HUES6 (cell line): ENCODE data around the gene LRRC73.
"Not testable (repeated sequence)": the region's sequence is repeated elsewhere in the genome, so short reads cannot be mapped to it uniquely, and the experiment has no call there.

Experiments used
- H3K27ac ChIP-seq: 2 replicates; pipeline ENCODE4 v1.7.0; 2013; ENCODE audit warnings: low read depth, mild to moderate bottlenecking, low read length, inconsistent platforms
- H3K27me3 ChIP-seq: 2 replicates; pipeline ENCODE4 v1.6.1; 2013; ENCODE audit warnings: low read length; ENCODE audit not compliant: control insufficient read depth, insufficient read depth
- H3K36me3 ChIP-seq: 2 replicates; pipeline ENCODE4 v1.6.1; 2013; ENCODE audit warnings: low read length; ENCODE audit not compliant: control insufficient read depth, insufficient read depth
- H3K4me1 ChIP-seq: 2 replicates; pipeline ENCODE4 v1.6.1; 2013; ENCODE audit warnings: low read length; ENCODE audit not compliant: control insufficient read depth, insufficient read depth
- H3K4me3 ChIP-seq: 2 replicates; pipeline ENCODE4 v1.5.1; 2013; ENCODE audit warnings: low read depth, low read length
- H3K9ac ChIP-seq: one replicate; pipeline ENCODE4 v1.6.1; 2013; ENCODE audit warnings: mild to moderate bottlenecking, low read length
- H3K9me3 ChIP-seq: 2 replicates; pipeline ENCODE4 v1.6.1; 2013; ENCODE audit warnings: low read depth, low read length; ENCODE audit not compliant: control insufficient read depth, insufficient read depth

Gene LRRC73

GRCh38 chr6:43471399-43471798, 38.7 kb downstream of the LRRC73 start:
- H3K36me3 ChIP-seq = no peaks in the 10 kb centered on the region

GRCh38 chr6:43469947-43470346, 40.2 kb downstream of the LRRC73 start:
- peaks cover 19% of the 10 kb centered on the region for H3K4me1 ChIP-seq

More at GRCh38 chr6:43471399-43471798, 38.7 kb downstream of the LRRC73 start:
- peaks cover 19% of the 10 kb centered on the region for H3K4me1 ChIP-seq
- no peak overlapping the region for H3K9ac ChIP-seq
- H3K9me3 ChIP-seq = no peaks in the 10 kb centered on the region
- H3K27ac ChIP-seq = no peak overlapping the region
- no peaks in the 10 kb centered on the region for H3K27me3 ChIP-seq
- H3K4me3 ChIP-seq = no peak overlapping the region

GRCh38 chr6:43468748-43469681, 41.1 kb downstream of the LRRC73 start:
- Histone ChIP-seq H3K27me3 (no peaks in the 10 kb centered on the region), H3K4me3 (no peak overlapping the region; the same call in 1 of the 2 replicates), H3K4me1 (peaks cover 19% of the 10 kb centered on the region), H3K9ac (peak overlapping the region; percentile 7), H3K9me3 (no peaks in the 10 kb centered on the region), H3K36me3 (no peaks in the 10 kb centered on the region), H3K27ac (no peak overlapping the region)

More at GRCh38 chr6:43469947-43470346, 40.2 kb downstream of the LRRC73 start:
- Histone ChIP-seq H3K27me3 (no peaks in the 10 kb centered on the region), H3K9me3 (no peaks in the 10 kb centered on the region), H3K27ac (no peak overlapping the region), H3K36me3 (no peaks in the 10 kb centered on the region), H3K9ac (no peak overlapping the region), H3K4me3 (no peak overlapping the region)

GRCh38 chr6:43468240-43468639, 41.9 kb downstream of the LRRC73 start:
- Histone ChIP-seq H3K4me3 (no peak overlapping the region), H3K27ac (no peak overlapping the region), H3K9me3 (no peaks in the 10 kb centered on the region), H3K27me3 (no peaks in the 10 kb centered on the region), H3K4me1 (peaks cover 19% of the 10 kb centered on the region), H3K9ac (no peak overlapping the region), H3K36me3 (no peaks in the 10 kb centered on the region)

GRCh38 chr6:43467752-43468151, 42.4 kb downstream of the LRRC73 start:
- H3K36me3 ChIP-seq = no peaks in the 10 kb centered on the region
- no peak overlapping the region for H3K4me3 ChIP-seq
- peaks cover under 1% of the 10 kb centered on the region; the same call in 1 of the 2 replicates for H3K27me3 ChIP-seq
- H3K9me3 ChIP-seq = no peaks in the 10 kb centered on the region
- no peak overlapping the region for H3K27ac ChIP-seq
- no peak overlapping the region for H3K9ac ChIP-seq
- H3K4me1 ChIP-seq = peaks cover 19% of the 10 kb centered on the region

- H3K27ac ChIP-seq, H3K9ac ChIP-seq, H3K4me3 ChIP-seq, H3K36me3 ChIP-seq, H3K27me3 ChIP-seq, H3K9me3 ChIP-seq: not testable (repeated sequence)
- peaks cover 19% of the 10 kb centered on the region for H3K4me1 ChIP-seq
Measured at GRCh38 chr6:43467265-43467664, 42.9 kb downstream of the LRRC73 start.

GRCh38 chr6:43465948-43466347, 44.2 kb downstream of the LRRC73 start:
- Histone ChIP-seq H3K9ac (no peak overlapping the region), H3K27me3 (peaks cover 7% of the 10 kb centered on the region; the same call in 1 of the 2 replicates), H3K36me3 (no peaks in the 10 kb centered on the region), H3K9me3 (no peaks in the 10 kb centered on the region), H3K27ac (no peak overlapping the region), H3K4me3 (no peak overlapping the region), H3K4me1 (peaks cover 19% of the 10 kb centered on the region)

- Histone ChIP-seq H3K4me1 (peaks cover 12% of the 10 kb centered on the region), H3K27me3 (peaks cover 7% of the 10 kb centered on the region; the same call in 1 of the 2 replicates), H3K27ac (no peak overlapping the region), H3K36me3 (no peaks in the 10 kb centered on the region), H3K9me3 (no peaks in the 10 kb centered on the region), H3K9ac (no peak overlapping the region), H3K4me3 (no peak overlapping the region)
Measured at GRCh38 chr6:43464337-43464736, 45.8 kb downstream of the LRRC73 start.

GRCh38 chr6:43461936-43462335, 48.2 kb downstream of the LRRC73 start:
- no peaks in the 10 kb centered on the region for H3K9me3 ChIP-seq
- no peak overlapping the region for H3K9ac ChIP-seq
- no peak overlapping the region for H3K27ac ChIP-seq
- no peak overlapping the region for H3K4me3 ChIP-seq
- no peaks in the 10 kb centered on the region for H3K4me1 ChIP-seq
- peaks cover 9% of the 10 kb centered on the region for H3K27me3 ChIP-seq
- H3K36me3 ChIP-seq = no peaks in the 10 kb centered on the region

- Histone ChIP-seq H3K27me3 (peaks cover 27% of the 10 kb centered on the region), H3K4me3 (no peak overlapping the region), H3K27ac (no peak overlapping the region), H3K9ac (no peak overlapping the region), H3K36me3 (no peaks in the 10 kb centered on the region), H3K4me1 (peaks cover 4% of the 10 kb centered on the region), H3K9me3 (no peaks in the 10 kb centered on the region)
Measured at GRCh38 chr6:43460032-43460431, 50.1 kb downstream of the LRRC73 start.

- H3K4me3 ChIP-seq = no peak overlapping the region
- no peaks in the 10 kb centered on the region for H3K9me3 ChIP-seq
- no peak overlapping the region for H3K27ac ChIP-seq
- H3K36me3 ChIP-seq = no peaks in the 10 kb centered on the region
- peaks cover 32% of the 10 kb centered on the region for H3K27me3 ChIP-seq
- H3K9ac ChIP-seq = no peak overlapping the region
- H3K4me1 ChIP-seq = peaks cover 4% of the 10 kb centered on the region
Measured at GRCh38 chr6:43459535-43459934, 50.6 kb downstream of the LRRC73 start.
